Activated CD8-positive, alpha-beta memory T cell treated with anti-CD3 and anti-CD28 coated beads, Interleukin-2, amount 50 U/mL, for 48 hours (primary cell): ENCODE measurements around the gene MOXD1.
"Not testable (repeated sequence)": the region's sequence is repeated elsewhere in the genome, so short reads cannot be mapped to it uniquely, and the experiment has no call there.

Experiments used
- DNase-seq: peaks from one replicate; pipeline ENCODE4 v3.0.0-alpha.2; 2020

The MOXD1 gene

GRCh38 chr6:132275066-132275970 lies 126.0 kb downstream of the MOXD1 start:
- no peak for DNase-seq

GRCh38 chr6:132272776-132273175 lies 128.5 kb downstream of the MOXD1 start:
- no peak for DNase-seq

GRCh38 chr6:132270726-132271402 lies 130.4 kb downstream of the MOXD1 start:
- no peak for DNase-seq

- not testable (repeated sequence) for DNase-seq
These were observed 132.6 kb downstream of the MOXD1 start for GRCh38 chr6:132268666-132269065.

GRCh38 chr6:132268209-132268608 lies 133.1 kb downstream of the MOXD1 start:
- DNase-seq = no peak

GRCh38 chr6:132265451-132266097 lies 135.7 kb downstream of the MOXD1 start:
- DNase-seq = no peak

DNA sequence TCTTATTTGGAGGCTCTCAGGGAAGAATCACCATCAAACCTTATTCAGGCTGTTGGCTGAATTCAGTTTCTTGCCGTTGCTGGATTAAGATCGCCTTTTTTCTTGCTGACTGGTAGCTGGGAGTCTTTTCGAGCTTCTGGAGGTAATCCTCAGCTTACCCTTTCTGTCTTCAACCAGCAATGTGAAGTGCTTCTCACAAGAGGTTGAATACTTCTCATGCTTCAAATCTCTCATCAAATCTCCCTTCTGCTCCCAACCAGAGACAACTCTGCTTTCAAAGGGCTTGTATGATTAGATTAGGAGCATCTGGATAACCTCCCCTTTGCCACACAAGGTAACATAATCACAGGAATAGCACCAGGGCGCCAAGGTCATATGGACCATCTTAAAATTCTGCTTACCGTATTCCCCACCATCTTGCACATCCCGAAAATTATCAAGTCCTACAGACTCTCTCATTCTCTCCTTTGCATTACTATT lies 137.2 kb downstream of the MOXD1 start:
- DNase-seq = no peak

DNA sequence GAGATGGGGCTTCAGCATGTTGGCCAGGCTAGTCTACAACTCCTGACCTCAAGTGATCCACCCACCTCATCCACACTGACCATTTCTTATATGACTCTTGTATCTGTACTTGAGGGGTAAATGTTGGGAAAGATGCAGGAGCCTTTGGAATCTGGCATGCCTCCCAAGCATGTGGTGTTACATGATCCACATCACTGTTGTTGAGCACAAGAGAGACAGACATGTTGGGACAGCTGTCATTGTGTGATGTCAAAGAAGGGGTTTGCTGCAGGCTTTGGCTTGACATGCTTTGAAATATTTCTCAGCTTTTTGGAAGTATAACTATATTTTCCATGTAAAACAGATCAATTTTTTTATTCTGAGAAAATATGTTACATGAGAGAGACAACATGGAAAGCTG lies 139.9 kb downstream of the MOXD1 start:
- DNase-seq = no peak

GRCh38 chr6:132259070-132259469 lies 142.2 kb downstream of the MOXD1 start:
- no peak for DNase-seq

DNA sequence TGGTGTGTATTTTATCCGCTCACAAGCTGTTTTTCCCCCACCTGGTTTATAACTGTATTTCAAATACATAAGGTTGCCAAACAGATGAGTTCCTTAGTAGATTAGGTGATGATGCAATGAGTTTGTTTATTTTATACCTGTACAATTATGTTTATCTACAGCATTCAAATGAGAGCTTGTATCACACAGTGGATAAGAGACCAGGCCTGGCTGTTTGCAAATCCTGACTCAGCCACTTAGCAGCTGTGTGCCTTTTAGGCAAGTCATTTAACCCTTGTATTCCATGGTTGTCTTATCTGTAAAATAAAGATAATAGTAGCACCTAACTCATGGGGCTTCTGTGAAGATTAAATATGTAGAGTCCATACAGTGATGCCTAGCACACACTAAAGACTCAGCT lies 143.7 kb downstream of the MOXD1 start:
- no peak for DNase-seq

DNA sequence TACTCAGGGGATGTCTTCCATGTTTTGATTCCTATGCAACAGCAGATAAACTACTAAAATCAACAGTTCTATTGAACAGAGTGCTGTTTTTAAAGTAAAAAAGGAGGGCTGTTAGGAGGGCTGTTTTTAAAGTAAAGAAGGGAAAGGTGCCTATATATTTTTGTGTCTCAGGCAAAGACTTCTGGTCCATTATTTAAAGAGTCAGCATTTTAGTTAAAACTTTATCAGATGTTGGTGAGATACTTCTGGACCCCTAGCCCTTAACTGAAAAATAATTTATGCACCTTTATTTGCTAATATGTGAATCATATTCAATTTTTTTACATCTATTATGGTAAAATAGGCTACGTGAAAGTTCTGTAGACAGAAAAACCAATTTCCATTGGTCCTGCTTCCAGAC lies 144.8 kb downstream of the MOXD1 start:
- no peak for DNase-seq

DNA sequence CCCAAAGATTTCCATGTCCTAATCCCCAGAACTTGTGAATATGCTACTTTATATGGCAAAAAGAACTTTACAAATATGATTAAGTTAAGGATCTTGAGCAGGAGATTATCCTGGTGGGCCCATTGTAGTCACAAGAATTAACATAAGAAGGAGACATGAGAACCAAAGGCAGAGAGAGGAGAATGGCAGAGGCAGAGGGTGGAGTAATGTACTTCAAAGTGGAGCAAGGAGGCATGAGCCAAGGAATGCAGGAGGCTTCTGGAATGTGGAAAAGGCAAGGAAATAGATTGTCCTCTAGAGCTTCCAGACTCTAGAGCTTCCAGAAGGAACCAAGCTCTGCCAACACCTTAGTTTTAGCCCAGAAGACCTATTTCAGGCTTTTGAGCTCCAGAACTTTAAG lies 147.4 kb downstream of the MOXD1 start:
- no peak for DNase-seq

DNA sequence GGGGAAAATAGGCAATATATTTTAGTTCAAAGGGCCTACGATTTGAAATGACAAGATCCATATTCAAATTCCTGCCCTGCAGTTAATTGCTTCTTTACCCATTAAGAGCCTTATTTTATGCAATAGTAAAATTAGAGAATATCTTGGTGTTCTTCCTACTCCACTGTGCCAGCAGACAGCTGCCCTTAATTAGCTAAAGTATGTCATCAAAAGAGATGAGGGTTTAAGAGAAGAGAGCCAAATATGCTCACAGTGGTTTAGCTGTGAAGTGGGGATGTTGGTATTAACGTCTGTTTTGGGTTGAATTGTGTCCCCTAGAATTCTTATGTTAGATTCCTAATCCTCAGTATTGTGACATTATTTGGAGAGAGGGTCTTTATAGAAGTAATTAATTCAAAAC lies 148.1 kb downstream of the MOXD1 start:
- DNase-seq = no peak

GRCh38 chr6:132252113-132252512 lies 149.2 kb downstream of the MOXD1 start:
- no peak for DNase-seq

DNA sequence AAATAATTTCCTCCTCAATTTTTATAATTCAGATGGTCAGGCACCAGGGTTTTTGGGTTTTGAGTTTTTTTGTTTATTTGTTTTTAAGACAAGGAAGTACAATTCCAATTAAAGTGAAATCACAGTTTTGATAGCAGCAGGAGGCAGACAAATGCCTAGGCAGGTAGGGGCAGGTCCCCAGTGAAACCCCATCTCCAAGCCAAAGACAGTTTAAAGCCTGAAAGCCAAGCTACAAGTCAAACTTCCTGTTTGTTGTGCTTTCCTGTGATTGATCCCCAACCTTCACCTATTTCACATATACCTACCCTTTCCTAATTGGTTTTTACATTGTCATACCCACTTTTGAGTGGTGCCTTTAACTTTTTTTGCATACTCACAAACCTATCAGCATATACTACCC lies 149.6 kb downstream of the MOXD1 start:
- DNase-seq = no peak

DNA sequence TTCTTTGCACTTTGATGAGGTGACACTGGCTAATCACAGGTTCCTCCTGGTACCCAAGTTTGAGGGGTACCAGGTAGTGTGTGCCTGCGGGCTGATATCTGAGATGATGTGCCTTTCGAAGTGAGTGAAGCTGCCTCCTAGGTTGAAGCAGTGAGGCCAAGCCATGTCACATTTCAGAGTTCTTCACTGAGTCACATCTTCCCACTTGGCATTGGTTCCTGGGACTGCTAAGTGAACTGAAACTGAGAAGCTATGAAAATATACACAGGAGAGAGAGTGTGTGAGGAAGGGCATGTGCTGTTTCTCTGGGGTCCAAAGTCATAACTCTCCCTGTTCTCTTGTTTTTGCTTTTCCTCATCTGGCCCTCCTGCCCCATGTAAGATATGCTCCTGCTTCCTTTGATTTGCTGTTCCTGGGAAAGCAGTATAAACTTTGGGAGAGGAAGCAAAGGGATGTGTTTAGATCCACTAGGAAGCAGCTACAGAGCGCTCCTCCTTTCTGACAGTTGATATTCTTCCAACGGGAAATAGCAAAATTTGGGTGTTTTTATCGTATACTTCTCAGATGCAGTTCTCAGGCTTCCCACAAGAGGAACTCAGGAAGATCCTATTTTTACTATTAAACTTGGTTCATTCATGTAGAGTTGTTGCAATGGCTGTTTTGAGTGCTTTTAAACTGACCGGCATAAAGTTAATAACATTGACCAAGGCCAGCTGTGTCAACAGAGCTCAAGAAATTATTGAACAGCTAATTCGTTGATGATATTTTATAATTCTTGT lies 153.7 kb downstream of the MOXD1 start:
- DNase-seq = no peak

GRCh38 chr6:132246632-132247270 lies 154.5 kb downstream of the MOXD1 start:
- no peak for DNase-seq

- no peak for DNase-seq
These were observed 155.1 kb downstream of the MOXD1 start for GRCh38 chr6:132246120-132246617.
